ENCODE results near the gene TK1.
"Not testable (repeated sequence)": the region's sequence is repeated elsewhere in the genome, so short reads cannot be mapped to it uniquely, and the experiment has no call there.

The TK1 gene

GRCh38 chr17:78176548-78177025 is 10.3 kb downstream of the TK1 start:
- no peak for DNase-seq (ENCODE audit: low read depth)

GRCh38 chr17:78175643-78175981 is 11.2 kb downstream of the TK1 start:
- no peak for DNase-seq (ENCODE audit: low read depth)

GRCh38 chr17:78174870-78175642 is 11.8 kb downstream of the TK1 start:
- DNase-seq (ENCODE audit: low read depth), result no peak

- no peak for DNase-seq (ENCODE audit: low read depth)
Observed at GRCh38 chr17:78174346-78174869, 12.4 kb downstream of the TK1 start.

GRCh38 chr17:78173097-78173715 is 13.6 kb downstream of the TK1 start:
- DNase-seq (ENCODE audit: low read depth), result no peak

- DNase-seq (ENCODE audit: low read depth), result no peak
Observed at GRCh38 chr17:78172249-78173051, 14.4 kb downstream of the TK1 start.

GRCh38 chr17:78171591-78172248 is 15.1 kb downstream of the TK1 start:
- DNase-seq (ENCODE audit: low read depth), result not testable (repeated sequence)

GRCh38 chr17:78170692-78171590 is 15.9 kb downstream of the TK1 start:
- DNase-seq (ENCODE audit: low read depth), result no peak

GRCh38 chr17:78168903-78169793 is 17.7 kb downstream of the TK1 start:
- DNase-seq (ENCODE audit: low read depth), result no peak

GRCh38 chr17:78168242-78168902 is 18.5 kb downstream of the TK1 start, which contains the start of gene SYNGR2:
SYNGR2 (plus strand) TSS chr17:78168581; CDS start chr17:78168617, 36 bp downstream.
- no peak for DNase-seq (ENCODE audit: low read depth)

GRCh38 chr17:78166416-78166815 is 20.4 kb downstream of the TK1 start:
- DNase-seq (ENCODE audit: low read depth), result no peak

- no peak for DNase-seq (ENCODE audit: low read depth)
Observed at GRCh38 chr17:78164748-78165607, 21.9 kb downstream of the TK1 start.

- DNase-seq (ENCODE audit: low read depth), result no peak
Observed at GRCh38 chr17:78163881-78164747, 22.7 kb downstream of the TK1 start.

- no peak for DNase-seq (ENCODE audit: low read depth)
Observed at GRCh38 chr17:78159575-78160158, 27.2 kb downstream of the TK1 start.

- no peak for DNase-seq (ENCODE audit: low read depth)
Observed at GRCh38 chr17:78154903-78155811, 31.7 kb downstream of the TK1 start.

- no peak for DNase-seq (ENCODE audit: low read depth)
Observed at GRCh38 chr17:78151514-78152008, 35.3 kb downstream of the TK1 start.
